HK-2 (cell line): ENCODE results near the gene COX6A1.

ENCODE experiments used
- DNase-seq: peaks from one replicate; pipeline ENCODE4 v3.0.0-alpha.2; 2018; ENCODE audit not compliant: unreplicated experiment

The COX6A1 gene

GRCh38 chr12:120437735-120438494, at the start of gene COX6A1:
Gene COX6A1, plus strand, starts transcription at chr12:120438113. Its CDS starts 14 bp downstream, at chr12:120438127.
- peak; percentile 96 for DNase-seq

DNA sequence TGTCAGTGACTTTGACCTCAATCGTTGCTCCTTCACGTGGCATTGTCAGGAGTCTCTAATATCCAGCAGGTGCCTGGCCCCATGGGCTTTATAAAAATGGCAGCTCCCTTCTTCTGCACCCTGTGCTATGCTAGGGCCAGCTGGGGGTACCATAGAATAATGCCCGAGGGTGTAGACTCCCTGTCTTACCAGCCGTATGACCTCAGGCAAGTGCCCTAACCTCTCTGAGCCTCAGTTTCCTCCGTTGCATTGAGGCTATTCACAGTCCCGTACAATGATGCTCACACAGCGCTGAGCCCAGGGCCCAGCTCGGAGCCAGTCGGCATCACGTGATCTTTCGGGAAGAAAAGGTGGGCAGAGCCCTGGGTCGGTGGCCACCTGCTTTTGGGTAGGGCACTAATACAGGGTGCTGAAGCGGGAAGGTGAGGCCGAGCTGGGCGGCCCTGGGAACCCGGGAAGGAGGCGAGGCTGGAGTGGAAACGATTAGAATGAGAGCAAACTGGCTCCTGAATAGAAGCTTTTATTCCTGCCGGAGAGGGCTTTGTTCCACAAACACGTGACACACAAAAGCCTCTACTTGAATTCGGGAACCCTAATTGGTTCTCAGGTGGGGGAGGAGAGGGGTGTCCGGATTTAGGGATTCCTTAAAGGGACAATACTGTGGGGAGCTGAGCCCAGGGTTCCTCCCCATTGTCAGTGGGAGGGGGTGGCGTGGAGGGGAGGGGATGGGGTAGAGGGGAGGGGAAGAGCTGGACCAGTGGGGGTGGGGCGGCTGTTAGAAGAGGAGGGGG, 49.0 kb upstream of the COX6A1 start:
- no peak for DNase-seq

GRCh38 chr12:120390540-120391120, 47.3 kb upstream of the COX6A1 start:
- no peak for DNase-seq

DNA sequence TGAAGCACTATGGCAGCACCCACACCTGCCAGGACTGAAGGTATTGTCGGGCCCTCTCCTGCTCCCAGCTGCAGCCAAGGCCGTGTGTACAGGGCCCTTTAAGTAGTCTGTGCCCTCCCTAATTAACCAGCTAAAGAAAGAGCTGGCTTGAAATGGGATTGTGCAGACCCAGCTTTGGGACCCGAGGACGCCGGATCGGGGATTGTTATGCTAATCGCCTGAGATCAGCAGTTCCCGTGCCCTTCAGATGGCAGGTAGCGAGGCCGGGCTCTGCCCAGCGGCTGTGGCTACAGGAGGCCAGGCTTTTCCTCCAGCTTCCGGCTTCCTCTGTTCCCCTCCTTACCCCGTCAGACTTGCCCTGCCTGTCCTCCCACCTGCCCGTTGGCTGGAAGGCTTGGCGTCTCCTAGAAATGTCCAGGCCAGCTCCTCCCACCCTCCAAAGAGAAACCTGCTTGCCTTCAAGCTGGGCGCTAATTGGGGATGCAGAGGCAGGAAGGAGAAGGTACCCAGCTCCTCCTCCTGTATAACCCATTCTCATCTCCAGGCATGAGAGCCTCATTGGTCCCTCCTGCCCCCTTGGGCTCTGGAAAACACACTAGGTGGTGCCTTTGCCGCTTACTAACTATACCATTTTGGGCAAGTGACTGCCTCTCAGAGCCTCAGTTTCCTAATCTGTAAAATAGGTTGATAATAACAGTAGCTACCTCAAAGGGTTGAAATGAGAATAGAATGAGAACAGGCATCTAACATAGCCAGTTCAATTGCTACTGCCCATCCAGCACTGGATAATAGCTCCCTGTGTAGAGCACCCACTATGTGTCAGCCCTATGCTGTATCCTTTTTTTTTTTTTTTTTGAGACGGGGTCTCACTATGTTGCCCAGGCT, 43.2 kb upstream of the COX6A1 start:
- no peak for DNase-seq

- DNase-seq: peak; percentile 9
Observed at GRCh38 chr12:120397824-120398540, 39.9 kb upstream of the COX6A1 start.

GRCh38 chr12:120399531-120399930, 38.4 kb upstream of the COX6A1 start:
- DNase-seq: no peak

- no peak for DNase-seq
Observed at GRCh38 chr12:120402217-120402616, 35.7 kb upstream of the COX6A1 start.

DNA sequence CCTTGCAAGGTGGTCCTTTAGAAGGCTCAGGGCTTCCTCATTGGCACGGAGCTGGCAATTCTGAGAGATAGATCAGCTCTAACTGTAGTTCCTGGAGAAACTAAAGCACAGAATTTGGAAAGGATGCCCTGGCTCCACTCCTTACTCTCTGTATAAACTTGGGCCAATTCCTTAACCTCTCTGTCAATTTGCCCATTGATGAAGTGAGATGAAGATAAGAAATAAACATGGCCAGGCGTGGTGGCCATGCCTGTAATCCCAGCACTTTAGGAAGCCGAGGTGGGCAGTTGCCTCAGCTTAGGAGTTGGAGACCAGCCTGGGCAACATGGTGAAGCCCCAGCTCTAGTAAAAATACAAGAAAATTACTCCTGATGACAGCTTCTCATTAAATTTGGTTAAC, 34.0 kb upstream of the COX6A1 start:
- no peak for DNase-seq

GRCh38 chr12:120404271-120404670, 33.6 kb upstream of the COX6A1 start:
- DNase-seq: no peak

- DNase-seq: no peak
Observed at GRCh38 chr12:120406069-120406468, 31.8 kb upstream of the COX6A1 start.

DNA sequence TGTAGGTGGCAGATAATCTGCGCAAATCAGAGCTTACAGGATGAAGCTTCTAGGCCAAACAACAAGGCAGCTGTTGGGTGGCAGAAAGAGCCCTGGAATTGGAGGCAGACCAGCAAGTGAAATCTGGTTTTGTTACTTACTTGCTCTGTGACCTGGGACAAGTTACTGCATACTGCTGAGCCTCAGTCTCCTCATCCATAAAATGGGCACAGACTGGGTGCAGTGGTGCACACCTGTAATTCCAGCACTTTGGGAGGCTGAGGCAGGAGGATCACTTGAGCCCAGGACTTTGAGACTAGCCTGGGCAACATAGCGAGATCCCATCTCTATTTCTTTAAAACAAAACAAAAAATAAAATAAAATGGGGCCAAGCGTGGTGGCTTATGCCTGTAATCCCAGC, 31.4 kb upstream of the COX6A1 start:
- no peak for DNase-seq

- DNase-seq: no peak
Observed at GRCh38 chr12:120408771-120409170, 29.1 kb upstream of the COX6A1 start.

DNA sequence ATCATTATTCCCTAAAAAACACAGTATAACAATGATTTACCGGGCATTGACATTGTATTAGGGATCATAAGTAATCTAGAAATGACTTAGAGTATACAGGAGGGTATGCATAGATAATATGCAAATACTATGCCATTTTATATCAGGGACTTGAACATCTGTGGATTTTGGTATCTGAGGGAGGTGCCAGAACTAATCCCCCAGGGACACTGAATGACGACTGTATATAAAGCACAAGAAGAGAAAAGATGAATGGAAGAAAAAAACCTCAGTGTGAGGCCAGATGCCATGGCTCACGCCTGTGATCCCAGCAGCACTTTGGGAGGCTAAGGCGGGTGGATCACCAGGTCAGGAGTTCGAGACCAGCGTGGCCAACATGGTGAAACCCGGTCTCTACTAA, 25.5 kb upstream of the COX6A1 start:
- no peak for DNase-seq

DNA sequence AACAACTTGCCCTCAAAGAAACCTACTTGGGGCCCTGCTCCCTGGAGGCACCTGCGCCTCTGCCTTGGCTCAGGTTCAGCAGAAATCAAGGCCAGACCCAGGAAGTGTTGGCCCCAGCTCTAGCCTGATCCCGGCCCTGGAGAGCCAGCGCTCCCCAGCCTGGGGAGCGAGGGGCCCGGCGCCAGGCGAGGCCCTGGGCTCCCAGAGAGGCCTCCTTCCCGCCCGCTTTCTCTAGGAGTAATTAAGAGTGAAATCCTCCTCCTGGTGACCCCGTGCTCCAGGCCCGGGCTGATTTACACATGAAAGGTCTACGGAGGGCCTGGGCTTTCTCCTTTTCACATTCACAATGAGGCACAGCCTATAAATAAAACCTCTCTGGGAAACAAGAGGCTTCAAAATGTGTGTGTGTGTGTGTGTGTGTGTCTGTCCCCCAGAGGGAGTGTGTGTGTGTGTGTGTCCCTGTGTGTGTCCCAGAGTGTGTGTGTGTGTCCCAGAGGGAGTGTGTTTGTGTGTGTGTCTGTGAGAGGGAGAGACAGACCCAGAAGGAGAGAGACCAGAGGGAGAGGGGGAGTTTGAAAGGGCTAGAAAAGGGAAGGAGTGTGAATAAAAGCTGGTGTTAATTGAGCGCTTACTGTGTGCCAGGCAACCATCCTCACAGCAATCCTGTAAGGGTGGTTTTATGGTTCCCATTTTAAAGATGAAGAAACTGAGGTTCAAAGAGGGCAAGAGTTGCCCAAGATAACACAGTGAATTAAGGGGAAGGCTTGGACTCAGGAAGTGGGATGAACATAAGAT, 23.8 kb upstream of the COX6A1 start:
- no peak for DNase-seq

GRCh38 chr12:120416490-120417216, 21.3 kb upstream of the COX6A1 start:
- no peak for DNase-seq

- no peak for DNase-seq
Observed at GRCh38 chr12:120417917-120418580, 19.9 kb upstream of the COX6A1 start.

GRCh38 chr12:120421701-120422100, 16.2 kb upstream of the COX6A1 start:
- DNase-seq: no peak

- DNase-seq: no peak
Observed at GRCh38 chr12:120422892-120423456, 14.9 kb upstream of the COX6A1 start.

GRCh38 chr12:120425797-120426196, 12.1 kb upstream of the COX6A1 start:
- no peak for DNase-seq
